ENCODE results near the gene MESP2. TPM values are rescaled to one million over a fixed set of nuclear protein-coding genes. Genes with fewer than 3 reads are reported as not detected.

Gene MESP2
- total RNA-seq, 1 donor from 2014 or later = 0.26 TPM

- no peak for TF ChIP-seq CTCF (IDR thresholded peaks at IDR 0.05; ENCODE audit: insufficient read depth, low read length, severe bottlenecking)
- DNase-seq (ENCODE audit: low read depth) = no peak
- Histone ChIP-seq H3K27me3 (ENCODE audit: control insufficient read depth, insufficient read depth, low read length) (peaks cover 14% of the 10 kb centered on the region), H3K4me3 (ENCODE audit: low read depth, low read length) (no peak overlapping the region), H3K36me3 (ENCODE audit: control insufficient read depth, insufficient read depth, low read length) (no peaks in the 10 kb centered on the region)
- no peak for FAIRE-seq
These were observed 34.7 kb downstream of the MESP2 start for GRCh38 chr15:89810837-89811236.

GRCh38 chr15:89812011-89812846 lies 36.1 kb downstream of the MESP2 start:
- TF ChIP-seq CTCF (IDR thresholded peaks at IDR 0.05; ENCODE audit: insufficient read depth, low read length, severe bottlenecking) = no peak
- H3K36me3 ChIP-seq (ENCODE audit: control insufficient read depth, insufficient read depth, low read length) = no peaks in the 10 kb centered on the region
- DNase-seq (ENCODE audit: low read depth) (no peak), FAIRE-seq (no peak)
- no peak overlapping the region for H3K4me3 ChIP-seq (ENCODE audit: low read depth, low read length)
- H3K27me3 ChIP-seq (ENCODE audit: control insufficient read depth, insufficient read depth, low read length) = peaks cover 14% of the 10 kb centered on the region

- DNase-seq (ENCODE audit: low read depth) (no peak), FAIRE-seq (no peak)
- no peak for TF ChIP-seq CTCF (IDR thresholded peaks at IDR 0.05; ENCODE audit: insufficient read depth, low read length, severe bottlenecking)
- Histone ChIP-seq H3K4me3 (ENCODE audit: low read depth, low read length) (no peak overlapping the region), H3K27me3 (ENCODE audit: control insufficient read depth, insufficient read depth, low read length) (peaks cover 14% of the 10 kb centered on the region), H3K36me3 (ENCODE audit: control insufficient read depth, insufficient read depth, low read length) (no peaks in the 10 kb centered on the region)
These were observed 36.8 kb downstream of the MESP2 start for GRCh38 chr15:89812847-89813320.

GRCh38 chr15:89813381-89814111 lies 37.4 kb downstream of the MESP2 start:
- TF ChIP-seq CTCF (IDR thresholded peaks at IDR 0.05; ENCODE audit: insufficient read depth, low read length, severe bottlenecking) = no peak
- Histone ChIP-seq H3K36me3 (ENCODE audit: control insufficient read depth, insufficient read depth, low read length) (no peaks in the 10 kb centered on the region), H3K27me3 (ENCODE audit: control insufficient read depth, insufficient read depth, low read length) (peaks cover 14% of the 10 kb centered on the region), H3K4me3 (ENCODE audit: low read depth, low read length) (no peak overlapping the region)
- DNase-seq (ENCODE audit: low read depth) = no peak
- no peak for FAIRE-seq

- H3K4me3 ChIP-seq (ENCODE audit: low read depth, low read length) = no peak overlapping the region
- no peak for FAIRE-seq
- H3K36me3 ChIP-seq (ENCODE audit: control insufficient read depth, insufficient read depth, low read length) = no peaks in the 10 kb centered on the region
- H3K27me3 ChIP-seq (ENCODE audit: control insufficient read depth, insufficient read depth, low read length) = peaks cover 14% of the 10 kb centered on the region
- TF ChIP-seq CTCF (IDR thresholded peaks at IDR 0.05; ENCODE audit: insufficient read depth, low read length, severe bottlenecking) = no peak
- no peak for DNase-seq (ENCODE audit: low read depth)
These were observed 38.1 kb downstream of the MESP2 start for GRCh38 chr15:89814112-89814742.

All from bronchial epithelial cell (primary cell).